Cardiac fibroblast (primary cell): ENCODE measurements around the gene SMAP1.

Experiments used
- DNase-seq, 2 donors: peaks; one replicate each; pipeline versions ENCODE4 v3.0.0 to v3.0.0-alpha.2; 2010; ENCODE audit warnings: low read depth in 2 of 2
- H3K4me3 ChIP-seq, 2 donors: replicated peaks in 1 of 2; 1 replicate in 1 of 2; 2 replicates in 1 of 2; pipeline ENCODE4 v1.5.1; 2011; ENCODE audit warnings: low read depth in 2 of 2, low read length in 2 of 2, mild to moderate bottlenecking in 2 of 2, moderate library complexity in 1 of 2
- TF ChIP-seq, protein P1 (sequence below): IDR thresholded peaks from one replicate; pipeline ENCODE4 v1.5.1; 2011; ENCODE audit warnings: low read depth, mild to moderate bottlenecking, low read length, inconsistent platforms

SMAP1 gene

DNA sequence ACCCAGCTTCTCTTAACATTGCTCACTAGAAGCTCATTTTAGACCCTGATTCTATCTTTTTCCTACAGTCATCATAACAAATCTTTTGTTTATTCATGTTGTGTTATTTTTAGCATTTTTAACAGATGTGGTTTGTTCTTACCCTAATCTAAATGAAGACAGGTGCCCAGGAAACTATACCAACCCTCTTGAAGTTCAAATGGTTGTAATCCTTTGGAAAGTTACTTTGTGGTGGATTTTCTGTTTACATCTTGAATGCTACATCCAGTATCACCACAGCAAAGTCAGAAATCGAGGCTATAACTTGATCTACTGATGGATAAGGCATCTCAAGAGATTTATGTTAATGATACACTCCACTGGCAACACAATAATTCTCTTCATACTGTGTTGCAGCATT is 26.2 kb downstream of the SMAP1 start:
- H3K4me3 ChIP-seq: no peak overlapping the region
- TF ChIP-seq, protein P1, sequence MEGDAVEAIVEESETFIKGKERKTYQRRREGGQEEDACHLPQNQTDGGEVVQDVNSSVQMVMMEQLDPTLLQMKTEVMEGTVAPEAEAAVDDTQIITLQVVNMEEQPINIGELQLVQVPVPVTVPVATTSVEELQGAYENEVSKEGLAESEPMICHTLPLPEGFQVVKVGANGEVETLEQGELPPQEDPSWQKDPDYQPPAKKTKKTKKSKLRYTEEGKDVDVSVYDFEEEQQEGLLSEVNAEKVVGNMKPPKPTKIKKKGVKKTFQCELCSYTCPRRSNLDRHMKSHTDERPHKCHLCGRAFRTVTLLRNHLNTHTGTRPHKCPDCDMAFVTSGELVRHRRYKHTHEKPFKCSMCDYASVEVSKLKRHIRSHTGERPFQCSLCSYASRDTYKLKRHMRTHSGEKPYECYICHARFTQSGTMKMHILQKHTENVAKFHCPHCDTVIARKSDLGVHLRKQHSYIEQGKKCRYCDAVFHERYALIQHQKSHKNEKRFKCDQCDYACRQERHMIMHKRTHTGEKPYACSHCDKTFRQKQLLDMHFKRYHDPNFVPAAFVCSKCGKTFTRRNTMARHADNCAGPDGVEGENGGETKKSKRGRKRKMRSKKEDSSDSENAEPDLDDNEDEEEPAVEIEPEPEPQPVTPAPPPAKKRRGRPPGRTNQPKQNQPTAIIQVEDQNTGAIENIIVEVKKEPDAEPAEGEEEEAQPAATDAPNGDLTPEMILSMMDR: no peak
- DNase-seq: no peak

DNA sequence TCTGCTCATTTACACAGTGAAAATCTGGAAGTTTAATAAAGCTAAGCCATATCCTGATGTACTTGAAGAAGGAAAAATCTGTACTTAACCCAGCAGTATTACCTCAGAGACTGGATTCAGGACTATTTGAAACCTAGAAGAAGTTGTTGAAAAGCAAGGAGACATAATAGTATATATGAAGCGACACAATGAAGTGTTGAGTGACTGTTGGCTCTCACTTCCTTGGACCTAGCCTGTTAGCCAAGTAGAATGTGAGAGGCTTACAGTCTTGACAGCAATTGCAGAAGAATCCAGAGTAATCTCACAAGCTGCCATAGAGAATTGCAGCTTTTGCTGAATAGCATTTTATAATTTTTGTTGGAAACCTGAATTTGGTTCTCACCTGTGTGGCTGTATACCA is 26.7 kb downstream of the SMAP1 start:
- no peak for DNase-seq
- H3K4me3 ChIP-seq: no peak overlapping the region
- TF ChIP-seq, protein P1: no peak

DNA sequence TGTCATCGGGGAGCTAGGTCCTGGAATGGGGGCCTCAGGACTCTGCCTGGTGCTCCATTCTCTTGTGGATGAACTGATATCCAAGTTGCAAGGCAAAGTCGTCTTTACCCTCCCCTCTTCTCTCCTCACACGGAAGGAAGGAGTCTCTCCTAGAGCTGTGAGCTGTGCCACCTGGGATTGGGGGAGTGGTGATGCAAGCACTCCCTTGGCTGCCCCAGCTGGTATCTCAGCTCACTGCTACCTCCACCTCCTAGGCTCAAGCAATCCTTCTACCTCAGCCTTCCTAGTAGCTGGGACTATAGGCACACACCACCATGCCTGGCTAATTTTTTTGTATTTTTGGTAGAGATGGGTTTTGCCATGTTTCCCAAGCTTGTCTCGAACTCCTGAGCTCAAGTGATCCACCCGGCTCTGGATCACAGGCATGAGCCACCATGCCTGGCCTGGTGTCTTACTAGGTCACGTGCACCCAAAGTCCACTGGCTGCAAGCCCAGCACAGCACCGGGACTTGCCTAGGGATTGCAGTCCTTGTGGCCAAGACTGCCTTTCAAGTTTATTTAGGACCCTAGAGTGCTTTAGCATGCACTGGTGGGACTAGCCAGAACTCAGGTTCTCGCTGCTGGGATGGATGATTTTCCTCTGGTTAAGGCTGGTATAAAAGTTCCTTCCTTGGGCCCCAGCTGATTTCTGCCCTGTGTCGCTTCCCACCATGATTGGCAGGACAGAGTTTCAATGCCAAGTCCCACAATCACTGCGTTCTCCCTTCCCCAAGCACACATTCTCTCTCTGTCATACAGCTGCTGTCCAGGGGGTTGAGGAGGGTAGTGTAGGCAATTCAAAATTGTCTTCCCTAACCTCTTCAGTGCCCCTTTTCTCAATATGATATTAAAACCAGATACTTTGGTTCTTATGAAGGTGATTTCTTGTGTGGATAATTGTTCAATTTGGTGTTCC is 33.5 kb downstream of the SMAP1 start:
- H3K4me3 ChIP-seq: no peak overlapping the region
- TF ChIP-seq, protein P1: no peak
- DNase-seq: no peak

DNA sequence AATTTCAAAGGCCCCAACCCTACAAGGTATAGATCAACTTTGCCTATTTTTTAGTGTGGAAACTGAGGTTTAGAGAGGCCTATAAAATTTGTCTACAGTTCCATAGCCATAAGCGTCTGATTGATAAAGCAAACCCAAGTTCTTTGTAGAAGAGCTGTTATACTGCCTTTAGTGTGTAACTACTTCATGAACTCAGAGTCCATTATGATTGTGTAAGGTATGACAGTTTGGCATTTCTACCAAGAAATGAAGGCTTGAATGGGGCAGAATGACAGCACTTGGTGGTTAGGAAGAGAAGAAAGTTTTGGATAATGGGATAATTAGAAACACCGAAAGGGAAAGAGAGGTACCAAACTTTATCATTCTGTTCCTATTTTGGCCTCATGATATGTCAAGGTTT is 38.1 kb downstream of the SMAP1 start:
- no peak overlapping the region for H3K4me3 ChIP-seq
- TF ChIP-seq, protein P1: no peak
- DNase-seq: no peak

DNA sequence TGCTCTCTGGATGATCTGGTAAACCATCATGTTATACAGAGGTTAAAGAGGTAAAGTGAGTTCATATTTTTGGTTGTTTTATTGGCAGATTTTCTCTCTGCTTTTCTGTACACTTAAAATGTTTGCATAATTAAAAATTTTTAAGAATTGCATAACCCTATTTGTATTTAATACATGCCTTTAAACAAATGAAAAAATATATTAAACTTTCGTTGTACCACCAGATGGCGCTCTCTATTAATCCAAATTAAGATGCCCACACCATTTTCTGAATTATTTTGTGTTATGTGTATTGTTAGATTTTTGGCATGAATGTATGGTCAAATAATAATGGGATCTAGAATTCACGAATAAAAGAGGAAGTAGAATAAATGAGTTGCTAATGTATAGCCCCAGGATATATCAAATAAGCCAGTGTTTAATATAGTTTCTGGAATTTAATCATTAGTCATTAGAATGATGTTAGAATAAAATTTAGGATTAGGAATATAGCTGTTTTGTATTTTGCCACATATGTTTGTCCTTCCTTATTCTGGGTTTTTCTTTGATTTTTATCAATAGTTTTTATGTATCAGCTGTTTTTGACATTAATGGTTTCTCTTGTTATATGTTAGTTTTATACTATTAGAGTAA is 38.9 kb downstream of the SMAP1 start:
- TF ChIP-seq, protein P1: peak; percentile 33
- DNase-seq: peak; percentile 73 to 75
- H3K4me3 ChIP-seq: no peak overlapping the region

DNA sequence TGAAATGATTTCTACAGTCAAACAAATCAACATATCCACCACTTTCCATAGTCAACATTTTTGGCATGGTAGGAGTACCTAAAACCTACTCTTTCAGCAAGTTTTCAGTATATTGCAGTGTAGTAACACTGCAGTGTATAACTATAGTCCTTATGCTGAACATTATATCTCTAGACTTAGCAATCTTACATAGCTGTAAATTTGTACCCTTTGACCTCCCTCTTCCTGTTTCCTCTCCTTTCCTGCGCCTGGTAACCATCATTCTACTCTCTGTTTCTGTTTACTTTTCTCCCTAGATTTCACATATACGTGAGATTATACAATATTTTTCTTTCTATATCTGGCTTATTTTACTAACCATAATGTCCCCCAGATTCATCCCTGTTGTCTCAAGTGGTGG is 40.2 kb downstream of the SMAP1 start:
- TF ChIP-seq, protein P1: no peak
- no peak overlapping the region for H3K4me3 ChIP-seq
- no peak for DNase-seq
